ENCODE data around the gene ALS2CL. TPM values are rescaled to one million over a fixed set of nuclear protein-coding genes. Genes with fewer than 3 reads are reported as not detected.

ALS2CL gene
- total RNA-seq, 1 donor from 2014 or later = 13.5 TPM

DNA sequence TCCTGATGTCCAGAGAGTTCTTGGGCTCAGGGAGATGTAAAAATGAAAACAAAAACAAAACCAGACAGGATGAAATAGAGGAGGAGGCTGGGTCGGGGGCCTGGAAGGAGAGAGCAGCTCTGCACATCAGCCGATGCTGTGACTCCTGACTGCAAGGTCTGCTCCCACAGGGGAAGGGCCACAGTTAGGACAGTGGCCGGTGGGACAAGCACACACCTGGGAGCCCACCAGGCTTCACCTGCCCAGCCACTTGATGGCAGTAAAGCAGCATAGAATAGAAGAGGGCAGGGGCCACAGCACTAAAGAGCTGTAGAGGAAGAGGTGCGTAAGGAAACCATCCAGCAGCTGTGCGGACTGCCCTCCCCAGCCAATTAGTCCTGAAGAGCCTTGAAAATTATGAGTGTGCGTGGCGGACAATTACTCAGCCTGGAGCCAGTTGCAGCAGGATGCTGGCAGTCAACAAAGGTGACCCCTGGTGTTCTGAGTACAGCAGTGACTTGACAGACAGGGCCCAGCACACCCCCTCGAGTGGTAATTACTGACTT, 29.8 kb downstream of the ALS2CL start:
- Histone ChIP-seq H3K9me3 (ENCODE audit: insufficient read depth, low read depth, low read length) (no peaks in the 10 kb centered on the region), H3K4me3 (ENCODE audit: insufficient read depth, low read depth, low read length) (no peak overlapping the region), H3K27ac (ENCODE audit: low read depth, low read length) (no peak overlapping the region), H3K36me3 (ENCODE audit: insufficient read depth, low read length) (no peaks in the 10 kb centered on the region), H3K9ac (ENCODE audit: low read length) (no peak overlapping the region), H4K20me1 (ENCODE audit: insufficient read depth, low read length) (no peaks in the 10 kb centered on the region), H3K4me1 (ENCODE audit: insufficient read depth, low read length) (peaks cover 10% of the 10 kb centered on the region), H3K4me2 (ENCODE audit: low read length) (peak overlapping the region; percentile 48), H3K27me3 (ENCODE audit: insufficient read depth, low read length) (no peaks in the 10 kb centered on the region), H3K79me2 (ENCODE audit: insufficient read depth, low read length) (no peaks in the 10 kb centered on the region), H2AFZ (ENCODE audit: low read depth, low read length) (no peak overlapping the region)
- FAIRE-seq (no peak), DNase-seq (ENCODE audit: low read depth) (peak; percentile 14)
- peaks cover 3% of the 10 kb centered on the region for H3K9me3 Mint-ChIP-seq (ENCODE audit: unreplicated experiment)
- no peaks in the 10 kb centered on the region for H3K36me3 Mint-ChIP-seq (ENCODE audit: low read depth, unreplicated experiment)
- peaks cover 49% of the 10 kb centered on the region for H3K27me3 Mint-ChIP-seq (ENCODE audit: low read depth, unreplicated experiment)
- peaks cover 25% of the 10 kb centered on the region for H3K4me1 Mint-ChIP-seq (ENCODE audit: low read depth, unreplicated experiment)
- H3K27ac Mint-ChIP-seq (ENCODE audit: unreplicated experiment) = no peak overlapping the region
- TF ChIP-seq EZH2 (IDR thresholded peaks at IDR 0.05; ENCODE audit: insufficient read depth, low read length) = no peak
- TF ChIP-seq, protein P1, sequence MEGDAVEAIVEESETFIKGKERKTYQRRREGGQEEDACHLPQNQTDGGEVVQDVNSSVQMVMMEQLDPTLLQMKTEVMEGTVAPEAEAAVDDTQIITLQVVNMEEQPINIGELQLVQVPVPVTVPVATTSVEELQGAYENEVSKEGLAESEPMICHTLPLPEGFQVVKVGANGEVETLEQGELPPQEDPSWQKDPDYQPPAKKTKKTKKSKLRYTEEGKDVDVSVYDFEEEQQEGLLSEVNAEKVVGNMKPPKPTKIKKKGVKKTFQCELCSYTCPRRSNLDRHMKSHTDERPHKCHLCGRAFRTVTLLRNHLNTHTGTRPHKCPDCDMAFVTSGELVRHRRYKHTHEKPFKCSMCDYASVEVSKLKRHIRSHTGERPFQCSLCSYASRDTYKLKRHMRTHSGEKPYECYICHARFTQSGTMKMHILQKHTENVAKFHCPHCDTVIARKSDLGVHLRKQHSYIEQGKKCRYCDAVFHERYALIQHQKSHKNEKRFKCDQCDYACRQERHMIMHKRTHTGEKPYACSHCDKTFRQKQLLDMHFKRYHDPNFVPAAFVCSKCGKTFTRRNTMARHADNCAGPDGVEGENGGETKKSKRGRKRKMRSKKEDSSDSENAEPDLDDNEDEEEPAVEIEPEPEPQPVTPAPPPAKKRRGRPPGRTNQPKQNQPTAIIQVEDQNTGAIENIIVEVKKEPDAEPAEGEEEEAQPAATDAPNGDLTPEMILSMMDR (IDR thresholded peaks at IDR 0.05; ENCODE audit: insufficient read depth, low read depth, low read length) = no peak
- H3K4me3 Mint-ChIP-seq (ENCODE audit: unreplicated experiment) = no peak overlapping the region

DNA sequence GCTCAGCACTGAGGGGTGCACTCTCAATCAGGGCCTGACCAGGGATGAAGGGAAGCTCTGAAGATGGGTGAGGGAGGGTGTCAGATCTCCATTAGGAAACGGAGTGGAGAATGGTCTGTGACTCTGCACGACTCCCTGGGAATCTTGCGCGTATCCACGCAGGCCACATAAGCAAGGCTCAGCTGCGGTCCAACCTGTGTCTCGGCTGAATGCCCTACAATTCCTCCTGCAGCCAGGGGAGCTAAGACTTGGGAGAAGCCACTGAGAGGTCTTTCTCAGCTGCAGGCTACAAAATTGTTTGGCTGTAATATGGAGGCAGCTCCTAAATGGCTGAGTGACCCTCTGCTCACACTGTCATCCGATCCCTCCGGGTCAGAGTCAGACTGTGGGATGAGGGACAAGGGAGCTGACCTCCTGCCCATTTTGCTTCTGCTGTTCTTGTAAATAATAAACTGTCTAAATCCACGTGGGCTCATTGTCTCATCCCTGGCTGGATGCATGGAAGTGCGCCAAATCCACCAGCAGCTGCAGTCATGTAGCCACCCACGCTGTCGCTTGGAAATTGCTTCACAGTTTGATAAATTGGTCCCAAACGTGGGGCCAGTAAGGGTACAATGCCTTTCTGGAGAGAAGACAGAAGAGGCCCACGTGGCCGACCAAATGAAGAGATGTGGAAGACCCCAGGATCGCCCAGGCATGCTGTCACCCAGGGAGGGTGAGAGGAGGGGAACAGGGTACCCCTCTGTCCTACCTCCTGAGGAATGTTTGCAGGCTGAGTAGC, 30.5 kb downstream of the ALS2CL start:
- no peaks in the 10 kb centered on the region for H3K9me3 ChIP-seq (ENCODE audit: insufficient read depth, low read depth, low read length)
- no peaks in the 10 kb centered on the region for H4K20me1 ChIP-seq (ENCODE audit: insufficient read depth, low read length)
- H3K4me3 Mint-ChIP-seq (ENCODE audit: unreplicated experiment) = no peak overlapping the region
- H3K9ac ChIP-seq (ENCODE audit: low read length) = no peak overlapping the region
- no peaks in the 10 kb centered on the region for H3K27me3 ChIP-seq (ENCODE audit: insufficient read depth, low read length)
- no peaks in the 10 kb centered on the region for H3K79me2 ChIP-seq (ENCODE audit: insufficient read depth, low read length)
- H3K4me1 Mint-ChIP-seq (ENCODE audit: low read depth, unreplicated experiment) = peaks cover 24% of the 10 kb centered on the region
- H3K27ac Mint-ChIP-seq (ENCODE audit: unreplicated experiment) = no peak overlapping the region
- FAIRE-seq = no peak
- H3K4me1 ChIP-seq (ENCODE audit: insufficient read depth, low read length) = peaks cover 10% of the 10 kb centered on the region
- peaks cover 46% of the 10 kb centered on the region for H3K27me3 Mint-ChIP-seq (ENCODE audit: low read depth, unreplicated experiment)
- H3K27ac ChIP-seq (ENCODE audit: low read depth, low read length) = no peak overlapping the region
- no peak overlapping the region for H3K4me3 ChIP-seq (ENCODE audit: insufficient read depth, low read depth, low read length)
- peaks cover 3% of the 10 kb centered on the region for H3K9me3 Mint-ChIP-seq (ENCODE audit: unreplicated experiment)
- no peaks in the 10 kb centered on the region for H3K36me3 Mint-ChIP-seq (ENCODE audit: low read depth, unreplicated experiment)
- peak overlapping the region; percentile 48 for H3K4me2 ChIP-seq (ENCODE audit: low read length)
- DNase-seq (ENCODE audit: low read depth) = peak; percentile 36
- H3K36me3 ChIP-seq (ENCODE audit: insufficient read depth, low read length) = no peaks in the 10 kb centered on the region
- TF ChIP-seq, protein P1 (IDR thresholded peaks at IDR 0.05; ENCODE audit: insufficient read depth, low read depth, low read length) = no peak
- no peak for TF ChIP-seq EZH2 (IDR thresholded peaks at IDR 0.05; ENCODE audit: insufficient read depth, low read length)
- H2AFZ ChIP-seq (ENCODE audit: low read depth, low read length) = no peak overlapping the region

Data from astrocyte (in vitro differentiated cells and primary cell).